H1 (cell line): Measurements from ENCODE around the gene SCAMP5. TPM values are rescaled to one million over a fixed set of nuclear protein-coding genes. Genes with fewer than 3 reads are reported as not detected.

Experiments used
- CTCF ChIA-PET: fragments of 300-600 bp; sonication (Branson Sonifier 250); formaldehyde crosslinking; loops from one replicate; lab custom pipeline; 2021; ENCODE audit not compliant: partially characterized antibody; lab: Charles Lee
- POLR2A ChIA-PET: fragments of 300-600 bp; sonication (Branson Sonifier 250); formaldehyde crosslinking; loops from one replicate; lab custom pipeline; 2021; ENCODE audit warnings: inconsistent platforms; ENCODE audit not compliant: partially characterized antibody; lab: Charles Lee
- DNase-seq, 2 experiments: peaks; one replicate each; pipeline versions ENCODE4 v3.0.0 to v3.0.0-alpha.2; 2010 to 2022; ENCODE audit warnings: low spot score in 2 of 2, low read depth in 1 of 2, mixed read lengths in 1 of 2
- FAIRE-seq: peaks from 2 replicates; lab custom pipeline; 2011; peaks lifted over from hg19 to GRCh38; lab: Jason Lieb, UNC
- H2AFZ ChIP-seq: 2 replicates; pipeline ENCODE4 v1.8.1; 2012; ENCODE audit warnings: low read length, inconsistent platforms
- H2AK5ac ChIP-seq: 2 replicates; pipeline ENCODE4 v1.6.1; 2013; ENCODE audit warnings: low read depth, low read length
- H2BK120ac ChIP-seq: replicated peaks from 2 replicates; pipeline ENCODE3; 2013; ENCODE audit warnings: low read depth, low read length, inconsistent platforms
- H2BK12ac ChIP-seq: 2 replicates; pipeline ENCODE4 v1.6.1; 2013; ENCODE audit warnings: low read depth, low read length
- H2BK15ac ChIP-seq: 2 replicates; pipeline ENCODE4 v1.6.1; 2013; ENCODE audit warnings: low read length
- H2BK20ac ChIP-seq: 2 replicates; pipeline ENCODE4 v1.6.1; 2013; ENCODE audit warnings: low read length
- H2BK5ac ChIP-seq: 2 replicates; pipeline ENCODE4 v1.6.1; 2013; ENCODE audit warnings: low read depth, low read length
- H3K14ac ChIP-seq: 2 replicates; pipeline ENCODE4 v1.6.1; 2013; ENCODE audit warnings: inconsistent platforms; ENCODE audit not compliant: insufficient read length
- H3K18ac ChIP-seq: 2 replicates; pipeline ENCODE4 v1.6.1; 2013; ENCODE audit warnings: low read length; ENCODE audit errors: extremely low read depth
- H3K23ac ChIP-seq: 2 replicates; pipeline ENCODE4 v1.6.1; 2013; ENCODE audit warnings: inconsistent platforms; ENCODE audit not compliant: insufficient read length
- H3K23me2 ChIP-seq: 2 replicates; pipeline ENCODE4 v1.6.1; 2013; ENCODE audit warnings: low read depth, low read length
- H3K27ac ChIP-seq: 2 replicates; pipeline ENCODE4 v1.6.1; 2011; ENCODE audit warnings: low read depth, low read length, inconsistent platforms
- H3K27me3 ChIP-seq, 4 experiments: replicated peaks in 1 of 4; 1 replicate in 1 of 4; 2 replicates in 3 of 4; pipeline versions ENCODE4 v1.6.1 to v1.8.1; 2011 to 2013; ENCODE audit warnings: low read length in 3 of 4, mild to moderate bottlenecking in 3 of 4, inconsistent platforms in 2 of 4, mixed read lengths in 2 of 4, moderate library complexity in 1 of 4; ENCODE audit not compliant: control insufficient read depth in 3 of 4, insufficient read depth in 3 of 4; ENCODE audit errors: extremely low read depth in 1 of 4
- H3K36me3 ChIP-seq, 4 experiments: 2 replicates each; pipeline versions ENCODE4 v1.6.1 to v1.8.1; 2011 to 2013; ENCODE audit warnings: mild to moderate bottlenecking in 4 of 4, low read length in 3 of 4, moderate library complexity in 2 of 4, control low read depth in 1 of 4, inconsistent platforms in 1 of 4; ENCODE audit not compliant: insufficient read depth in 4 of 4, control insufficient read depth in 2 of 4
- H3K4ac ChIP-seq: replicated peaks from 2 replicates; pipeline ENCODE3; 2013; ENCODE audit warnings: low read length, low read depth, mixed read lengths, inconsistent platforms; ENCODE audit not compliant: insufficient read length
- H3K4me1 ChIP-seq, 4 experiments: replicated peaks in 1 of 4; 1 replicate in 1 of 4; 2 replicates in 3 of 4; pipeline versions ENCODE4 v1.6.1 to v1.8.1; 2011 to 2013; ENCODE audit warnings: low read length in 3 of 4, inconsistent platforms in 2 of 4, mixed read lengths in 1 of 4; ENCODE audit not compliant: insufficient read depth in 4 of 4, control insufficient read depth in 3 of 4
- H3K4me2 ChIP-seq, 2 experiments: 2 replicates each; pipeline versions ENCODE4 v1.6.1 to v1.8.1; 2011 to 2013; ENCODE audit warnings: low read depth in 2 of 2, low read length in 2 of 2, control low read depth in 1 of 2, inconsistent platforms in 1 of 2, mild to moderate bottlenecking in 1 of 2; ENCODE audit not compliant: insufficient read depth in 1 of 2
- H3K4me3 ChIP-seq, 4 experiments: fragments of 200-600, 300-600 bp in 1 of 4; sonication (generic), shearing (Covaris generic), sonication (Bioruptor Twin) in 1 of 4; 2 replicates each; pipeline versions ENCODE4 v1.5.1 to v1.8.1; 2011 to 2016; ENCODE audit warnings: low read length in 4 of 4, low read depth in 3 of 4, control low read depth in 2 of 4, inconsistent platforms in 2 of 4, mild to moderate bottlenecking in 2 of 4, mixed read lengths in 1 of 4, moderate library complexity in 1 of 4; ENCODE audit not compliant: insufficient read depth in 2 of 4; ENCODE audit errors: extremely low read depth in 1 of 4
- H3K56ac ChIP-seq: replicated peaks from 2 replicates; pipeline ENCODE3; 2013; ENCODE audit warnings: low read depth, mild to moderate bottlenecking, mixed read lengths, low read length, inconsistent platforms; ENCODE audit not compliant: insufficient read length
- H3K79me1 ChIP-seq: 2 replicates; pipeline ENCODE4 v1.6.1; 2013; ENCODE audit warnings: low read depth, low read length, control low read depth
- H3K79me2 ChIP-seq, 2 experiments: 2 replicates each; pipeline versions ENCODE4 v1.6.1 to v1.8.1; 2012 to 2013; ENCODE audit warnings: low read length in 2 of 2, mild to moderate bottlenecking in 2 of 2, inconsistent platforms in 1 of 2; ENCODE audit not compliant: insufficient read depth in 2 of 2, control insufficient read depth in 1 of 2
- H3K9ac ChIP-seq, 4 experiments: replicated peaks in 1 of 4; 1 replicate in 1 of 4; 2 replicates in 3 of 4; pipeline versions ENCODE4 v1.6.1 to v1.8.1; 2011 to 2013; ENCODE audit warnings: low read depth in 3 of 4, low read length in 3 of 4, control low read depth in 2 of 4, mild to moderate bottlenecking in 2 of 4, moderate library complexity in 2 of 4, inconsistent platforms in 1 of 4; ENCODE audit errors: extremely low read depth in 1 of 4
- H3K9me3 ChIP-seq, 2 experiments: 2 replicates each; pipeline versions ENCODE4 v1.6.1 to v1.8.1; 2012 to 2013; ENCODE audit warnings: mild to moderate bottlenecking in 2 of 2, moderate library complexity in 2 of 2, control low read depth in 1 of 2, inconsistent platforms in 1 of 2, low read depth in 1 of 2, low read length in 1 of 2, mixed read lengths in 1 of 2; ENCODE audit not compliant: insufficient read depth in 2 of 2
- H4K20me1 ChIP-seq, 2 experiments: replicated peaks in 1 of 2; 2 replicates each; pipeline versions ENCODE3 to v1.8.1; 2011 to 2013; ENCODE audit warnings: inconsistent platforms in 2 of 2, low read length in 2 of 2, mild to moderate bottlenecking in 1 of 2; ENCODE audit not compliant: insufficient read depth in 2 of 2, control insufficient read depth in 1 of 2
- H4K5ac ChIP-seq: 2 replicates; pipeline ENCODE4 v1.6.1; 2013; ENCODE audit warnings: low read length, low read depth, mixed read lengths, inconsistent platforms; ENCODE audit not compliant: insufficient read length
- H4K8ac ChIP-seq: 2 replicates; pipeline ENCODE4 v1.8.0; 2013; ENCODE audit warnings: mild to moderate bottlenecking, moderate library complexity, low read length, inconsistent platforms; ENCODE audit not compliant: insufficient read depth; ENCODE audit errors: extremely low read depth
- H4K91ac ChIP-seq: replicated peaks from 2 replicates; pipeline ENCODE3; 2013; ENCODE audit warnings: low read length, mixed read lengths, inconsistent platforms; ENCODE audit not compliant: insufficient read length
- SP4 ChIP-seq: IDR thresholded peaks from 2 replicates; pipeline ENCODE4 v1.6.1; 2012; ENCODE audit warnings: low read length, inconsistent platforms
- WGBS, 2 experiments: shearing (Covaris generic) in 1 of 2; methylation state at CpG; one replicate each; pipeline versions ENCODE4 v1.1.6 to v1.1.7; 2013 to 2015; ENCODE audit warnings: low lambda C conversion rate in 2 of 2, mixed read lengths in 2 of 2, inconsistent platforms in 1 of 2, low coverage in 1 of 2, missing lambda C conversion rate in 1 of 2; ENCODE audit not compliant: insufficient replicate concordance in 2 of 2, insufficient coverage in 1 of 2, insufficient read length in 1 of 2; ENCODE audit errors: extremely low coverage in 1 of 2, missing lambda C conversion rate in 1 of 2; 5-methylcytosine and 5-hydroxymethylcytosine counted together
- polyA plus RNA-seq, 7 experiments: library from polyadenylated mRNA; depleted of rRNA in 3 of 7; stranded (reverse) in 5 of 7; unstranded in 2 of 7; fragments of >200 nt in 5 of 7; fragments of 200-250 nt in 2 of 7; gene quantifications; 1 replicate in 5 of 7; 2 replicates in 1 of 7; 4 replicates in 1 of 7; pipeline versions ENCODE4 v1.2.1 to v1.2.3, GENCODE V29; 2011 to 2013; ENCODE audit warnings: missing spikeins in 2 of 7, mixed read lengths in 2 of 7
- total RNA-seq: library from RNA; stranded (reverse); fragmentation: NEBNext Ultra II Directional; extraction: Animal tissue kit (Norgen Biotek cat#: 25700); gene quantifications from 2 replicates; pipeline ENCODE4 v1.2.1, GENCODE V29; 2021

SCAMP5 gene
- total and polyA plus RNA-seq, 2 of the 8 experiments (the other 6 are each of a cell fraction or from before 2014, with no cell fraction given) = 55.4 to 94.7 TPM

GRCh38 chr15:74959586-74959939, 35.8 kb upstream of the SCAMP5 start:
- peaks cover 5 to 36% (median 33%) of the 10 kb centered on the region in 4 experiments for H3K27me3 ChIP-seq
- H3K4me1 ChIP-seq = peaks cover 0 to 18% (median 11%) of the 10 kb centered on the region in 4 experiments; a peak in 6 of 7 replicates
- no peak overlapping the region for H3K56ac ChIP-seq
- H2BK15ac ChIP-seq = no peak overlapping the region
- CTCF ChIA-PET = interaction anchor here (0.6 to 4.6 kb wide), 11 partner anchors 8 to 190 kb away, joined by 3 to 20 read pairs (median 3); no protein-coding TSS in a partner anchor
- H2BK20ac ChIP-seq = no peak overlapping the region
- H2BK120ac ChIP-seq = no peak overlapping the region
- POLR2A ChIA-PET = interaction anchor here (1.0 to 5.7 kb wide), 4 partner anchors 9 to 64 kb away, joined by 3 to 29 read pairs (median 6); partner anchors contain the start of genes COX5A and PPCDC
- no peaks in the 10 kb centered on the region for H3K36me3 ChIP-seq
- H3K14ac ChIP-seq = no peak overlapping the region
- peak overlapping the region; percentile 48 for H3K18ac ChIP-seq
- no peaks in the 10 kb centered on the region for H3K9me3 ChIP-seq
- no peak overlapping the region for H4K91ac ChIP-seq
- H3K79me2 ChIP-seq = peaks cover 0 to 12% of the 10 kb centered on the region in 2 experiments; a peak in 2 of 4 replicates
- 14% methylated on average over 2 of the region's 8 CpGs; no CpG with 5 or more reads in 1 of the 2 experiments for WGBS, 2 experiments
- H3K79me1 ChIP-seq = no peaks in the 10 kb centered on the region
- H3K4me3 ChIP-seq = peak overlapping the region in 2 of 4 experiments; percentile 65 to 73; a peak in 3 of 8 replicates
- H3K27ac ChIP-seq = no peak overlapping the region
- H2AFZ ChIP-seq = no peak overlapping the region
- H2BK12ac ChIP-seq = no peak overlapping the region
- no peak for TF ChIP-seq SP4
- no peak overlapping the region for H4K8ac ChIP-seq
- no peak overlapping the region for H3K4ac ChIP-seq
- H3K23ac ChIP-seq = no peak overlapping the region
- no peak for FAIRE-seq
- H3K23me2 ChIP-seq = peaks cover 38% of the 10 kb centered on the region
- H2BK5ac ChIP-seq = no peak overlapping the region
- H3K9ac ChIP-seq = no peak overlapping the region
- no peaks in the 10 kb centered on the region for H4K20me1 ChIP-seq
- no peak overlapping the region for H4K5ac ChIP-seq
- no peak for DNase-seq
- H3K4me2 ChIP-seq = peak overlapping the region; percentile 95 to 98
- no peak overlapping the region for H2AK5ac ChIP-seq
